Activated CD4-positive, alpha-beta T cell treated with anti-CD3 and anti-CD28 coated beads, Interleukin-2, amount 10 ng/mL, durations not matched to agents 24 days and 14 days (primary cell): ENCODE data around the gene FAM83D. TPM values are rescaled to one million over a fixed set of nuclear protein-coding genes. Genes with fewer than 3 reads are reported as not detected.
"Not testable (repeated sequence)": the region's sequence is repeated elsewhere in the genome, so short reads cannot be mapped to it uniquely, and the experiment has no call there.

Experiments used
- DNase-seq: peaks from one replicate; pipeline ENCODE4 v3.0.0; 2022
- H3K27ac Mint-ChIP-seq: one replicate; pipeline ENCODE4 v1.8.0; 2022; ENCODE audit warnings: mild to moderate bottlenecking, mixed read lengths
- H3K27me3 Mint-ChIP-seq: one replicate; pipeline ENCODE4 v1.8.0; 2022; ENCODE audit warnings: mixed read lengths
- H3K36me3 Mint-ChIP-seq: one replicate; pipeline ENCODE4 v1.8.0; 2022; ENCODE audit warnings: low read depth, mild to moderate bottlenecking, mixed read lengths
- H3K4me1 Mint-ChIP-seq: one replicate; pipeline ENCODE4 v1.8.0; 2021; ENCODE audit warnings: mixed read lengths
- H3K4me3 Mint-ChIP-seq: one replicate; pipeline ENCODE4 v1.8.0; 2022; ENCODE audit warnings: mild to moderate bottlenecking, moderate library complexity, mixed read lengths
- H3K9me3 Mint-ChIP-seq: one replicate; pipeline ENCODE4 v1.8.0; 2021; ENCODE audit warnings: mixed read lengths
- intact Hi-C: fragments of 100-400 bp; cut with micrococcal nuclease; formaldehyde crosslinking; loops from one replicate; pipeline ENCODE4 v1.15.1; 2023
- total RNA-seq: library from RNA; stranded (reverse); gene quantifications from 2 replicates; pipeline ENCODE4 v1.2.3, GENCODE V29; 2022

Gene FAM83D
- total RNA-seq, 1 donor from 2014 or later = 13.7 TPM

DNA sequence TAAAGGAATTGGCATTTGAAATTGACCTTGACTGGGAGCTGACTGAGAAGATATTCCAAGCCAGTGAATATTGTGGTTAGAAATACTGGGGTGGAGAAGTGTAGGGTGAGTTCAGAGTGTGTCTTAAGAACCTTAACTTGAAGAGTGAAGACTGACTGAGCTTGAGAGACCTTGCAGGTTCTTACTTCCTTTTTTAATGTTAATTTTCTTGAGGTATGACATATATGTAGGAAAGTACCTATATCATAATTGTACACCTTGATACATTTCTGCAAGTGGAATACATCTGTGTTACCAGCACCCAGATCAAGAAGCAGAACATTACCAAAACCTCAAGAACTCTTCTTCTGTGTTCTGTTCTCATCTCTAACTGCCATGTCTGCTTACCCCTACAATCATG, 46.9 kb downstream of the FAM83D start:
- intact Hi-C loops = no loop called here
- Mint-ChIP-seq H3K4me1 (peaks cover 7% of the 10 kb centered on the region), H3K27ac (no peak overlapping the region), H3K36me3 (peaks cover 31% of the 10 kb centered on the region), H3K27me3 (no peaks in the 10 kb centered on the region), H3K4me3 (no peak overlapping the region), H3K9me3 (no peaks in the 10 kb centered on the region)
- DNase-seq = peak; percentile 23

DNA sequence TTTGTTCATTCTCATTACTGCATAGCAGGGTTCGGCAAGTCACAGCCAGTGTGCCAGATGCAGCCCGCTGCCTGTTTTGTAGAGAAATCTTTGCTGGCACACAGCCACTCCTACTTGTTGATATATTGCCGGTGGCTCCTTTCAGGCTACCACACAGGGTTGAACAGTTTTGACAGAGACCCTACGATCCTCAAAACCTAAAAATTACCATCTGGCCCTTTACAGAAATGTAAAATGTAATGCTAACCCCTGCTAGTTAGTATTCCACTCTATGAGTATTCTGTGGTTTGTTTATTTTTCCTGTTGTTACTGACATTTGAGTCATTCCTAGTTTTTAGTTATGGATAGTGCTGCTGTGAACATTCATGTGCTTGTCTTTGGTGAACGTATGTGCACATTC, 47.4 kb downstream of the FAM83D start:
- Mint-ChIP-seq H3K27ac (no peak overlapping the region), H3K4me1 (peaks cover 7% of the 10 kb centered on the region), H3K4me3 (no peak overlapping the region), H3K9me3 (no peaks in the 10 kb centered on the region), H3K36me3 (peaks cover 31% of the 10 kb centered on the region), H3K27me3 (no peaks in the 10 kb centered on the region)
- intact Hi-C loops = no loop called here
- no peak for DNase-seq

DNA sequence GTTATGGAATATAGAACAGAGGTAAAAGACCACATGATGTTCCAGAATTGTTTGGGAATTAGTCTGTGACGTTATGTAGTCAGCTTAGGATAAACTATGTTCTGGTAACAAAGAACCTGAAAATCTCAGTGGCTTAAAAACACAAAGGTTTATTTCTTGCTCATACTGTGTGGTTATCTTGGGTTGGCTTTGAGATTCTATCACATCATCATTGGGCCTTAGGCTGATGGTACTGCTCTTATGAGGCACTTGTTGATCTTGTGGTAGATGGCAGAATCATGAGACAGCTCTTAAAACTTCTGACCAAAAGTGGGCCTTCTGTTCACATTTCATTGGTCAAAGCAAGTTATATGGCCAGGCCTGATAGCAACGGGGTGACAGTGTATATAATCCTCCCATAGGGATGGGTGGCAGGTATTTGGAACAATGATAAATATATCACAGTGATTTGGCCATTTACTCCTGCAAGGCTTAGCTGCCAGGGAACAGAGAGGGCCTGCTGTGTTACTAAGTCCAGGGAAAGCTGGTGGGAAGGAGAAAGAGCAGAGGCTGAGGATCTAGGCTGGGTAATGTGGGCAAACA, 49.4 kb downstream of the FAM83D start:
- Mint-ChIP-seq H3K9me3 (no peaks in the 10 kb centered on the region), H3K36me3 (peaks cover 27% of the 10 kb centered on the region), H3K27me3 (no peaks in the 10 kb centered on the region), H3K27ac (no peak overlapping the region), H3K4me3 (no peak overlapping the region), H3K4me1 (peaks cover 7% of the 10 kb centered on the region)
- intact Hi-C loops = no loop called here
- DNase-seq = no peak

GRCh38 chr20:38979434-38979833, 53.2 kb downstream of the FAM83D start:
- H3K27ac Mint-ChIP-seq = no peak overlapping the region
- H3K4me3 Mint-ChIP-seq = no peak overlapping the region
- peaks cover 15% of the 10 kb centered on the region for H3K36me3 Mint-ChIP-seq
- no peaks in the 10 kb centered on the region for H3K27me3 Mint-ChIP-seq
- H3K4me1 Mint-ChIP-seq = peaks cover 10% of the 10 kb centered on the region
- intact Hi-C loops = no loop called here
- DNase-seq = no peak
- no peaks in the 10 kb centered on the region for H3K9me3 Mint-ChIP-seq

DNA sequence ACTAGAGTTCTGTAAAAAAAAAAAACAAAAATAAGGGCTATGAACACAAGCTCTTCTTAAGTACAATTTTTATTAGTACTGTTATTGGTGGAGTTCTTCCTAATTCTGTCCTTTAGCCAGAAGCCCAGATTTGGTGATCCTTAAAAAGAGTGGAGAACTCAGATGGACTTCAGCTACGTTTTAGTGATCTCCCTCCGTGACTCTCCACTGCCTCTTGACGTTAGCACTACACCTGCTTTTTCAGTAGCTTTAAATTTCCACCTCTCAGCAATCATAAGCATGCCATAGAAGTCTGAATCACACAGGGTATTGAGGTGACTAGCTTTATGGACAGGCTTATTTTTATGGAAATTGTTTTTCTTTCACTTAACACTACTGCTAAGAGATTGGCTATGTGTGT, 53.6 kb downstream of the FAM83D start:
- no peak overlapping the region for H3K27ac Mint-ChIP-seq

DNA sequence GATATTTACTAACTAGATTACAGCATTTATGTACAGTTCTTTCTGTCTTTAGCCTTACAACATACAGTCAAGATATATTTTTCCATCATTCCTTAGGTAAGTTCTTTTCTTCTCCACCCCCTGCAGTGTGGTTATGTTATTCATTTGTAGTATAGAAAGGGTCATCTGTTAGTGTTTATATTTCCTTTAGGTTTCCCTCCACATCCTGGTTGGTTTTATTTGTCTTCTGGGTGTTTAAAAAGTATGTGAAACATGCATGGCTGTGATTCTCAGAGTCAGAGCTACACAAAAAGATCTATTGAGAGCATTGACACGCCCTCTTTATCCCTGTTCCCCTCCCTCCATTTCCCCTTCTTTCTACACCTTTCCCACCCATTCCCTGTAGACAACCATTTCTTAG, 56.1 kb downstream of the FAM83D start:
- Mint-ChIP-seq H3K4me3 (no peak overlapping the region), H3K36me3 (peaks cover 20% of the 10 kb centered on the region), H3K27me3 (no peaks in the 10 kb centered on the region), H3K4me1 (peaks cover 18% of the 10 kb centered on the region), H3K27ac (no peak overlapping the region), H3K9me3 (no peaks in the 10 kb centered on the region)
- intact Hi-C loops = no loop called here
- DNase-seq = no peak

More for the DNA sequence above, 53.6 kb downstream of the FAM83D start:
- Mint-ChIP-seq H3K27me3 (no peaks in the 10 kb centered on the region), H3K36me3 (peaks cover 16% of the 10 kb centered on the region), H3K4me1 (peaks cover 7% of the 10 kb centered on the region), H3K4me3 (no peak overlapping the region), H3K9me3 (no peaks in the 10 kb centered on the region)
- intact Hi-C loops = no loop called here
- DNase-seq = no peak

DNA sequence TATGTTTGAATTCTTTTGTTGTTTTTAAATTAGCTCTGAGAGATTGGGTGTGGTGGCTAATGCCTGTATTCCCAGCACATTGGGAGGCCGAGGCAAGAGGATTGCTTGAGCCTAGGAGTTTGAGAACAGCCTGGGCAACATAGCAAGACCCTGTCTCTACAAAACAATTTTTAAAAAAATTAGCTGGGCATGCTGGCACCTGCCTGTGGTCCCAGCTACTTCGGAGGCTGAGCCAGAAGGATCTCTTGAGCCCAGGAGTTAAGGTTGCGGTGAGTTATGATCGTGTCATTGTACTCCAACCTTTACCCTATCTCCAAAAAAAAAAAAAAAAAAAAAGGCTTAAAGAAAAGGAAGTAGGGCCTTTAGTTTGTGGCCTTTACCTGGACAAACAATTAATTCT, 58.8 kb downstream of the FAM83D start:
- DNase-seq = no peak
- peaks cover 35% of the 10 kb centered on the region for H3K36me3 Mint-ChIP-seq
- no peak overlapping the region for H3K27ac Mint-ChIP-seq

DNA sequence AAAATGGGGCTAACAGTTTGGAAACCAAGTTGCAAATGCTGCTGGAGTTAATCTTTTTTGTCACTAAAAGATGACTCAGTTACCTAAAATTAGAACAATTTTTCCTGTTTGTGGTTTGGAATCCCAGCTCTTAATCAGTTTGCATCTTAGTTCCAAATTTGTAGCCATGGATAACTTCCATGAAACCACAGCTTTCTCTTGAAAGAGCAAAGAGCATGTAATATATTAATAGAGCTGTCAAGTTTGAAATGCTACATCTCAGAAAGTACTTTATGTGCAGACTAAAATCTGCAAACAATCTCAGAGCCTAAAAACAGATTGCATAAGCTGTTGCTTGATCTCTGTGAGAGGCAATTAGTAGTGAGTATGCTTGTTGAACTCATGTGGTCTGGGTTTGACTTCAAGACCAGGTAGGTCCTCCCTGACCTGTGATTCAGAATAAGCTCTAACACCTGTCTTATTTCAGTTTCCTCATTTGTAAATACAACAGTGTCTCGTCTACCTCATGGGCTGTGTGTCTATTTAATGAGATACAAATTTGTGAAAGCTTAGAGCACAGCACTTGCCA, 59.5 kb downstream of the FAM83D start:
- no peaks in the 10 kb centered on the region for H3K27me3 Mint-ChIP-seq
- DNase-seq = no peak
- no peak overlapping the region for H3K4me3 Mint-ChIP-seq
- H3K27ac Mint-ChIP-seq = peak overlapping the region; percentile 48
- H3K36me3 Mint-ChIP-seq = peaks cover 33% of the 10 kb centered on the region
- intact Hi-C loops = loop anchor here (5.0 kb wide), 1 partner anchor 37 kb away; no protein-coding TSS in a partner anchor
- peaks cover 25% of the 10 kb centered on the region for H3K4me1 Mint-ChIP-seq
- H3K9me3 Mint-ChIP-seq = no peaks in the 10 kb centered on the region

More for the DNA sequence above, 58.8 kb downstream of the FAM83D start:
- intact Hi-C loops = loop anchor here (5.0 kb wide), 1 partner anchor 37 kb away; no protein-coding TSS in a partner anchor
- H3K27me3 Mint-ChIP-seq = no peaks in the 10 kb centered on the region
- H3K9me3 Mint-ChIP-seq = no peaks in the 10 kb centered on the region
- no peak overlapping the region for H3K4me3 Mint-ChIP-seq
- peaks cover 25% of the 10 kb centered on the region for H3K4me1 Mint-ChIP-seq

DNA sequence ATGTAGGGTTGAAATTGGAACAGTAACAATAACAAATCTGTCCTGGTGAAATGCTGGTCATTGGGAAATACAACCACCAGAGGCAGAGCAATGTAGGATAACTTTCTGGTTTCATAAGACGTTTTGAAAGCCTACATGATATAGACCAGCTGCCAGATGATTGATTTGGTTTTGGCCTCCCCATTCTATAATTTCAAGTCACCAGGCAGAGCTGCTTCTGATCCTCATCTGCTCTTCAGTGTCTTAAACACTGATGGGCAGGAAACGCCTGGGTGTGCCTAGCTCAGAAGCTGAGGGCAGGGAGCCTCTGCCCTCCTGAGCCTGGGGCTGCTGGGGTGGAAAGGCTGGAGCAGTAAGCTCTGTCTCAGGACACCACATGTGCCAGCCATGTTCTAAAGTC, 60.4 kb downstream of the FAM83D start:
- H3K36me3 Mint-ChIP-seq = peaks cover 33% of the 10 kb centered on the region
- H3K9me3 Mint-ChIP-seq = no peaks in the 10 kb centered on the region
- H3K4me3 Mint-ChIP-seq = no peak overlapping the region
- H3K27ac Mint-ChIP-seq = no peak overlapping the region
- peaks cover 25% of the 10 kb centered on the region for H3K4me1 Mint-ChIP-seq
- H3K27me3 Mint-ChIP-seq = no peaks in the 10 kb centered on the region
- DNase-seq = no peak
- intact Hi-C loops = loop anchor here (5.0 kb wide), 1 partner anchor 36 kb away; no protein-coding TSS in a partner anchor

GRCh38 chr20:38987777-38988176, 61.6 kb downstream of the FAM83D start:
- intact Hi-C loops = loop anchor here (5.0 kb wide), 1 partner anchor 35 kb away; no protein-coding TSS in a partner anchor
- H3K4me3 Mint-ChIP-seq = peak overlapping the region; percentile 9
- DNase-seq = no peak
- H3K27me3 Mint-ChIP-seq = no peaks in the 10 kb centered on the region
- no peaks in the 10 kb centered on the region for H3K9me3 Mint-ChIP-seq
- peaks cover 18% of the 10 kb centered on the region for H3K4me1 Mint-ChIP-seq
- H3K36me3 Mint-ChIP-seq = peaks cover 32% of the 10 kb centered on the region
- no peak overlapping the region for H3K27ac Mint-ChIP-seq

GRCh38 chr20:38990728-38991127, 64.5 kb downstream of the FAM83D start:
- intact Hi-C loops = no loop called here
- Mint-ChIP-seq H3K36me3 (peaks cover 34% of the 10 kb centered on the region), H3K9me3 (no peaks in the 10 kb centered on the region), H3K4me3 (no peak overlapping the region), H3K27ac (no peak overlapping the region), H3K27me3 (no peaks in the 10 kb centered on the region), H3K4me1 (peaks cover 18% of the 10 kb centered on the region)
- no peak for DNase-seq

- Mint-ChIP-seq H3K36me3 (peaks cover 37% of the 10 kb centered on the region), H3K27me3 (no peaks in the 10 kb centered on the region)
- intact Hi-C loops = no loop called here
Observed at GRCh38 chr20:38991814-38992704, 65.8 kb downstream of the FAM83D start.

DNA sequence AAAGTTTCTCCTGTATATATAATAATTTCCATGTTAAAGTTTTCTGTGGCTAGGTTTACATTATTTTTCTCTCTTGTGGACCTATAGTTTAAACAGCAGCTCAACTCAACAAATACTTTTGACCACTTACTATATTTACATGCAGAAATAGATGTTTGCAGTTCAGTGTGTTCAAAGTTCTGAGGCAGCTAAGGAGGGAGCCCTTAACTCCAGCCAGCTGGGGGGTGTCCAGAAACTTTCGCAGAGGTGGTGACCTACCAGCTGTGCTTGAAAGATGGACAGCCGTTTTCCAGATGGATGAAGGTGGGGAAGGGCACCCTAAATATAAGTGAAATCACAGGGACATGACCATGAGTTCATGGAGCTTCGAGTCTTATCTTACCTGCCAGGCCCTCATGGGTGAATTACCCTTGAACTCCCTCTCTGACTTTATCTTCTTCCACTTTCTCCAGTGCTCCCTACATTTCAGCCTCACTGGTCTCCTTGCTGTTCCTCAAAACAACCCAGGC, 69.4 kb downstream of the FAM83D start:
- Mint-ChIP-seq H3K9me3 (no peaks in the 10 kb centered on the region), H3K36me3 (peaks cover 42% of the 10 kb centered on the region), H3K4me1 (peaks cover 30% of the 10 kb centered on the region), H3K4me3 (no peak overlapping the region), H3K27me3 (no peaks in the 10 kb centered on the region), H3K27ac (no peak overlapping the region)
- DNase-seq = no peak
- intact Hi-C loops = loop anchor here (5.0 kb wide), 1 partner anchor 68 kb away; the partner anchor contains the start of gene FAM83D

More at GRCh38 chr20:38991814-38992704, 65.8 kb downstream of the FAM83D start:
- H3K9me3 Mint-ChIP-seq = no peaks in the 10 kb centered on the region
- no peak for DNase-seq
- peaks cover 18% of the 10 kb centered on the region for H3K4me1 Mint-ChIP-seq
- H3K4me3 Mint-ChIP-seq = no peak overlapping the region
- no peak overlapping the region for H3K27ac Mint-ChIP-seq

DNA sequence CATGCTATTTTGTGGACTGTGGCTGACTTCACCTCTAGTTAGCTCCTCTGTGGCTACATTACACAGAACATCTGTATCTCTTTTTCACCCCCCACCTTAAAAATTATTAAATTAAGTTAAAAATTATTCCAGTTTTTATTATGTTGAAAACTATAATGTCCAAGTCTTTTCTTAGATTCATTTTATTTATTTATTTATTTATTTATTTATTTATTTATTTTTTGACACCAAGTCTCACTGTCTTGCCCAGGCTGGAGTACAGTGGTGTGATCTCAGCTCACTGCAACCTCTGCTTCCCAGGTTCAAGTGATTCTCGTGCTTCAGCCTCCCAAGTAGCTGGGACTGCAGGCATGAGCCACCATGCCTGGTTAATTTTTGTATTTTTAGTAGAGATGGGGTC, 70.6 kb downstream of the FAM83D start:
- Mint-ChIP-seq H3K36me3 (peaks cover 47% of the 10 kb centered on the region), H3K4me1 (peaks cover 30% of the 10 kb centered on the region)
- H3K27ac Mint-ChIP-seq, H3K9me3 Mint-ChIP-seq, H3K4me3 Mint-ChIP-seq, H3K27me3 Mint-ChIP-seq, DNase-seq: not testable (repeated sequence)
- intact Hi-C loops = loop anchor here (1.0 to 5.0 kb wide), 4 partner anchors 22 to 124 kb away; partner anchors contain the start of genes DHX35 and FAM83D
